Fibroblast of skin of left quadriceps (primary cell): ENCODE data around the gene PHAF1.

Experiments
- DNase-seq, 2 experiments: peaks; one replicate each; pipeline ENCODE4 v3.0.0-alpha.2; 2013; ENCODE audit warnings: low read depth in 2 of 2

PHAF1 gene

DNA sequence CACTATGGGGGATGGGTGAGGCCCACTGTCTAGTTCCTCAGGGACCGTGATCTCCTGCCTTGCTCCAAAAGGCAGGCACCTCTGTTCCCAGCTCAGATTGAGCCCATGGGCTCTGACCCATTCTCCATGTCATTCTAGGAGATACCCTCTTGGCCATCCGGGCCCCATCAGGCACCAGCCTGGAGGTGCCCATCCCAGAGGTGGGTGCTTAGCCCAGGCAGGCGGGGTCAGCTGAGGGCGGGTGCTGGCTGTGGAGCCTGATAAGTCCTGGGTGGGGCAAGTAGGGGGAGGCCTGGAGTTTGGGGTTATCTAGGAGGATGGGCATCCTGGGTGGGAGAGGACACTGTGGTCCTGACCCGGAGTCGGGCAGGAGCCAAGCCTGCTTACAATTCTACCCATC is 84.5 kb downstream of the PHAF1 start:
- no peak for DNase-seq

- no peak for DNase-seq
Measured at GRCh38 chr16:67195676-67196075, 85.9 kb downstream of the PHAF1 start.

GRCh38 chr16:67196881-67197280 is 87.1 kb downstream of the PHAF1 start:
- no peak for DNase-seq

- DNase-seq = no peak
Measured at GRCh38 chr16:67197704-67198103, 88.0 kb downstream of the PHAF1 start.
